Endothelial cell of umbilical vein (primary cell): ENCODE measurements around the gene GLRA1. TPM values are rescaled to one million over a fixed set of nuclear protein-coding genes. Genes with fewer than 3 reads are reported as not detected.

Experiments
- BruUV-seq: library from RNA; stranded (reverse); fragments of 400-500 nt; replicated peaks from 2 replicates; lab custom pipeline; 2021; lab: Mats Ljungman, UMichigan
- CTCF ChIA-PET: fragments of 300-600, 350-600 bp; sonication (Branson Sonifier 250); formaldehyde crosslinking; loops from one replicate; lab custom pipeline; 2021; ENCODE audit warnings: antibody characterized with exemption, inconsistent platforms; lab: Charles Lee
- POLR2A ChIA-PET: fragments of 300-600, 350-600 bp; sonication (Branson Sonifier 250); formaldehyde crosslinking; loops from one replicate; lab custom pipeline; 2021; ENCODE audit warnings: antibody characterized with exemption, inconsistent platforms; lab: Charles Lee
- DNase-seq: peaks from one replicate; pipeline ENCODE4 v3.0.0-alpha.2; 2011; ENCODE audit warnings: low read depth, low spot score
- FAIRE-seq: peaks from 2 replicates; lab custom pipeline; 2011; peaks lifted over from hg19 to GRCh38; lab: Jason Lieb, UNC
- H2AFZ ChIP-seq: 2 replicates; pipeline ENCODE4 v1.6.0; 2012; ENCODE audit warnings: low read depth, low read length, control low read depth, inconsistent platforms
- H3K27ac ChIP-seq: 2 replicates; pipeline ENCODE4 v1.5.1; 2011; ENCODE audit warnings: low read depth, mild to moderate bottlenecking, control low read depth, low read length, moderate library complexity; ENCODE audit not compliant: insufficient read depth
- H3K27me3 ChIP-seq, 2 experiments: 2 replicates each; pipeline versions ENCODE4 v1.6.0 to v1.6.1; 2011; ENCODE audit warnings: low read length in 2 of 2, mixed read lengths in 1 of 2; ENCODE audit not compliant: control insufficient read depth in 2 of 2, insufficient read depth in 2 of 2
- H3K36me3 ChIP-seq, 2 experiments: 2 replicates in 1 of 2; 3 replicates in 1 of 2; pipeline ENCODE4 v1.5.1; 2011; ENCODE audit warnings: low read length in 2 of 2, mild to moderate bottlenecking in 1 of 2, moderate library complexity in 1 of 2; ENCODE audit not compliant: control insufficient read depth in 2 of 2, insufficient read depth in 2 of 2; ENCODE audit errors: extremely low read depth in 1 of 2
- H3K4me1 ChIP-seq: 3 replicates; pipeline ENCODE4 v1.5.1; 2011; ENCODE audit warnings: mild to moderate bottlenecking, low read length; ENCODE audit not compliant: control insufficient read depth, insufficient read depth; ENCODE audit errors: extremely low read depth
- H3K4me2 ChIP-seq: 2 replicates; pipeline ENCODE4 v1.6.1; 2011; ENCODE audit warnings: low read length, control low read depth, mixed read lengths; ENCODE audit not compliant: insufficient read depth
- H3K4me3 ChIP-seq, 3 experiments: fragments of 200-600 bp in 1 of 3; sonication (generic), shearing (Covaris generic) in 1 of 3; replicated peaks in 1 of 3; 2 replicates each; pipeline ENCODE4 v1.5.1; 2011 to 2016; ENCODE audit warnings: control low read depth in 3 of 3, low read length in 3 of 3, mild to moderate bottlenecking in 2 of 3, inconsistent platforms in 1 of 3, low read depth in 1 of 3, moderate library complexity in 1 of 3; ENCODE audit not compliant: insufficient read depth in 1 of 3
- H3K79me2 ChIP-seq: 2 replicates; pipeline ENCODE4 v1.6.0; 2012; ENCODE audit warnings: low read length, inconsistent platforms; ENCODE audit not compliant: control insufficient read depth, insufficient read depth
- H3K9ac ChIP-seq: replicated peaks from 2 replicates; pipeline ENCODE3; 2011; ENCODE audit warnings: low read length, control low read depth; ENCODE audit not compliant: insufficient read depth; ENCODE audit errors: extremely low read depth
- H3K9me1 ChIP-seq: replicated peaks from 3 replicates; pipeline ENCODE4 v1.6.0; 2011; ENCODE audit warnings: mild to moderate bottlenecking, low read length; ENCODE audit not compliant: control insufficient read depth, insufficient read depth; ENCODE audit errors: extremely low read depth
- H3K9me3 ChIP-seq: replicated peaks from 2 replicates; pipeline ENCODE4 v1.5.1; 2012; ENCODE audit warnings: low read length, inconsistent platforms; ENCODE audit not compliant: control insufficient read depth, insufficient read depth
- H4K20me1 ChIP-seq: replicated peaks from 2 replicates; pipeline ENCODE3; 2011; ENCODE audit warnings: mild to moderate bottlenecking, low read length; ENCODE audit not compliant: control insufficient read depth, insufficient read depth; ENCODE audit errors: extremely low read depth
- EZH2 ChIP-seq: IDR thresholded peaks from 2 replicates; pipeline ENCODE4 v1.6.1; 2012; ENCODE audit warnings: borderline replicate concordance, low read depth, mild to moderate bottlenecking, moderate library complexity, low read length, inconsistent platforms; ENCODE audit not compliant: severe bottlenecking
- FOS ChIP-seq: IDR thresholded peaks from 2 replicates; pipeline ENCODE4 v1.6.1; 2011; ENCODE audit warnings: mild to moderate bottlenecking, low read length, moderate library complexity, borderline replicate concordance; ENCODE audit not compliant: insufficient read depth
- GATA2 ChIP-seq: IDR thresholded peaks from 2 replicates; pipeline ENCODE4 v1.7.0; 2011; ENCODE audit warnings: low read depth, mild to moderate bottlenecking, moderate library complexity, mixed read lengths, low read length; ENCODE audit not compliant: insufficient read length, insufficient read depth
- JUN ChIP-seq: IDR thresholded peaks from 2 replicates; pipeline ENCODE4 v1.6.1; 2011; ENCODE audit warnings: borderline replicate concordance, low read depth; ENCODE audit not compliant: insufficient read length, insufficient read depth
- MYC ChIP-seq: IDR thresholded peaks from one replicate; pipeline ENCODE4 v1.6.1; 2011; ENCODE audit warnings: mild to moderate bottlenecking, low read depth, low read length
- POLR2A ChIP-seq: IDR thresholded peaks from 2 replicates; pipeline ENCODE4 v1.6.1; 2012; ENCODE audit warnings: low read depth, mild to moderate bottlenecking, control low read depth, low read length
- POLR2AphosphoS5 ChIP-seq: IDR thresholded peaks from 2 replicates; pipeline ENCODE4 v1.6.1; 2012; ENCODE audit warnings: low read depth, mild to moderate bottlenecking, control low read depth, low read length, moderate library complexity; ENCODE audit not compliant: insufficient read depth
- dilution Hi-C: fragments of 300-500 bp; cut with MboI; formaldehyde crosslinking; loops from one replicate; pipeline ENCODE4 v1.15.0; 2019; ENCODE audit warnings: low sequenced_read_pairs; ENCODE audit not compliant: extremely low pct_ligation_motif_present
- intact Hi-C: fragments of 100-400 bp; cut with micrococcal nuclease; formaldehyde crosslinking; loops from one replicate; pipeline ENCODE4 v1.10.0; 2022
- polyA plus RNA-seq, 4 experiments: library from polyadenylated mRNA; depleted of rRNA in 3 of 4; stranded (reverse) in 3 of 4; unstranded in 1 of 4; fragments of >200 nt; gene quantifications; 2 replicates each; pipeline versions ENCODE4 v1.2.1 to v1.2.3, GENCODE V29; 2011 to 2012; ENCODE audit warnings: missing spikeins in 1 of 4
- total RNA-seq: library from RNA; stranded (reverse); gene quantifications from 2 replicates; pipeline ENCODE4 v1.2.3, GENCODE V29; 2021
- TF ChIP-seq, protein P1 (sequence below), 2 donors: IDR thresholded peaks; 1 replicate in 1 of 2; 2 replicates in 1 of 2; pipeline ENCODE4 v1.5.1; 2011; ENCODE audit warnings: low read length in 2 of 2, mild to moderate bottlenecking in 2 of 2, moderate library complexity in 2 of 2, control low read depth in 1 of 2, inconsistent platforms in 1 of 2, low read depth in 1 of 2; ENCODE audit not compliant: insufficient read depth in 1 of 2; ENCODE audit errors: extremely low read depth in 1 of 2
- TF ChIP-seq, protein P2 (sequence below): IDR thresholded peaks from 2 replicates; pipeline ENCODE4 v1.6.1; 2011; ENCODE audit not compliant: insufficient read depth, insufficient read length

Gene GLRA1
- total and polyA plus RNA-seq, 2 donors (not counting 3 experiments of a cell fraction or from before 2014, with no cell fraction given): not detected

DNA sequence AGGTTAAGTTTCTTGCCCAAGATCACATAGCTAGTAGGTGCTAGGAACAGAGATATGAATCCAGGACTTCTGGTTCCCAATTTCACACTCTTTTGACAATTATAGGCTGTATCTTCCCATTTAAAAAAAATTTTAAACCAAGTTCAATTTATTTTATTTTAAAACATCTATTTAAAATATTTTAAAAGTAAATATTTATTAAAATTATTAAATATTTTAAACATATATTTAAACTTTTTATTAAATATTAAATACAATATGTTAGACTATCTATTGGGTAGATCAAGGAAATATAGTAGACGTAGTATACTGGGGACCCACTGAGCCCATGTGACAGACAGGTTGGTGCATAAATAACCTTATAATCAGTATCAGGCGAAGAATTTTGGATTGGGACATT, 54.8 kb downstream of the GLRA1 start:
- Histone ChIP-seq H3K27ac (no peak overlapping the region), H3K36me3 (no peaks in the 10 kb centered on the region), H3K4me3 (no peak overlapping the region), H4K20me1 (no peaks in the 10 kb centered on the region), H3K4me1 (no peaks in the 10 kb centered on the region), H3K79me2 (no peaks in the 10 kb centered on the region), H3K9me3 (no peaks in the 10 kb centered on the region), H3K9me1 (no peaks in the 10 kb centered on the region), H3K4me2 (no peak overlapping the region), H2AFZ (no peak overlapping the region), H3K27me3 (no peaks in the 10 kb centered on the region), H3K9ac (no peak overlapping the region)
- POLR2A ChIA-PET: no interaction called here
- no peak for DNase-seq
- BruUV-seq: no TSS peak
- TF ChIP-seq GATA2 (no peak), POLR2AphosphoS5 (no peak), JUN (no peak), POLR2A (no peak), MYC (no peak), EZH2 (no peak), FOS (no peak)
- TF ChIP-seq, protein P1, sequence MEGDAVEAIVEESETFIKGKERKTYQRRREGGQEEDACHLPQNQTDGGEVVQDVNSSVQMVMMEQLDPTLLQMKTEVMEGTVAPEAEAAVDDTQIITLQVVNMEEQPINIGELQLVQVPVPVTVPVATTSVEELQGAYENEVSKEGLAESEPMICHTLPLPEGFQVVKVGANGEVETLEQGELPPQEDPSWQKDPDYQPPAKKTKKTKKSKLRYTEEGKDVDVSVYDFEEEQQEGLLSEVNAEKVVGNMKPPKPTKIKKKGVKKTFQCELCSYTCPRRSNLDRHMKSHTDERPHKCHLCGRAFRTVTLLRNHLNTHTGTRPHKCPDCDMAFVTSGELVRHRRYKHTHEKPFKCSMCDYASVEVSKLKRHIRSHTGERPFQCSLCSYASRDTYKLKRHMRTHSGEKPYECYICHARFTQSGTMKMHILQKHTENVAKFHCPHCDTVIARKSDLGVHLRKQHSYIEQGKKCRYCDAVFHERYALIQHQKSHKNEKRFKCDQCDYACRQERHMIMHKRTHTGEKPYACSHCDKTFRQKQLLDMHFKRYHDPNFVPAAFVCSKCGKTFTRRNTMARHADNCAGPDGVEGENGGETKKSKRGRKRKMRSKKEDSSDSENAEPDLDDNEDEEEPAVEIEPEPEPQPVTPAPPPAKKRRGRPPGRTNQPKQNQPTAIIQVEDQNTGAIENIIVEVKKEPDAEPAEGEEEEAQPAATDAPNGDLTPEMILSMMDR (IDR thresholded peaks at IDR 0.05; ENCODE audit: extremely low read depth in 1 of 2, insufficient read depth in 1 of 2, low read depth in 1 of 2, low read length in 2 of 2): no peak
- TF ChIP-seq, protein P2, sequence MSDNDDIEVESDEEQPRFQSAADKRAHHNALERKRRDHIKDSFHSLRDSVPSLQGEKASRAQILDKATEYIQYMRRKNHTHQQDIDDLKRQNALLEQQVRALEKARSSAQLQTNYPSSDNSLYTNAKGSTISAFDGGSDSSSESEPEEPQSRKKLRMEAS: no peak
- CTCF ChIA-PET: no interaction called here
- FAIRE-seq: no peak
- dilution Hi-C loops (no loop called here), intact Hi-C loops (no loop called here)
